T47D (cell line): ENCODE results near the gene TLR9.

Source experiments
- DNase-seq, 2 experiments: peaks; one replicate each; pipeline versions ENCODE4 v3.0.0 to v3.0.0-alpha.2; 2011 to 2012; ENCODE audit warnings: low read depth in 1 of 2, low spot score in 1 of 2
- JUND ChIP-seq: IDR thresholded peaks from 2 replicates; pipeline ENCODE4 v1.6.1; 2012; ENCODE audit warnings: low read depth
- in situ Hi-C: cut with HindIII; loops from 2 replicates; pipeline ENCODE4 v1.10.0; 2016; ENCODE audit warnings: low sequenced_read_pairs, low pct_unique_long_range_greater_than_20kb

The TLR9 gene

DNA sequence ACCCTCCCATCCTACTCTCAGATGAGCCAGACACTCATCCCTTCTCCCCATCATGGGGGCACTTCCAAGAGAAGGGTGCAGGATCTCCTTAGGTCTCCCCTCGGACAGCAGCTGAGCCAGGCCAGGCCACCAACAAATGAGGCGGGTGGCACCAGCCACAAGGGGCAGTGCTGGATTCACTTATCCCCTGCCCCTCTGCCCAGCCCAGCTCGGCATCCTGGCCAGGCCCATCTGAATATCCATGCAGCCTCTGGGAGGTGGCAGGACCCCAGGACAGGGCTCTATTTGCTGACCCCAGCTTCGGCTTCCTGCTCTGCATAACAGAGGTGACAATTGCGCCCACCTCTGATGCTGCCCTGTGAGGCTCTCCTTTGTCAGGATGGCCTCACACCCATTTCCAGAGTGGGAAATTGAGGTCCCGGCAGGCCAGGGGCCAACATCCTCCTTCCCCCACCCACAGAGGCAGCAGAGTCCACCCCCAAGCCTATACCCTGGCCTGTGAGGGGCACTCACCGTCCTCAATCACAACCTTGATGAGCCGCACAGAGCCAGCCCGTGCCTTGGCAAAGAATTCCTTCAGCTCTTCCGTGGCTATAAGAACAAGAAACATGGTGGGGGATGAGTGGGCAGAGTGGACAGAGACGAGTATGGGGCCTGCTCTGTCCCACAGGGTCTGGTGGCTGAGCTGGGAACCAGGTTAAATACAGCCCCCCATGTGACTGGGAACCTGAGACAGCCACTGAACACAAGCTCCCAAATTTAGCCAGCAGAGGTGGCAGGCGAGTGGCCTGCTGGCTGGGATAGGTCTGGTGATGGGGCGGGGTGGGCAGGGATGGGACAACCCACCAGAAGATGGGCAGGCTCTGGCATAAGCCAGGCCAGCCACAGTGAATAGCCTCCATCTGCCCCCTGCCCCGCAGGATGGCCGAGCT lies 9.3 kb upstream of the TLR9 start:
- no peak for DNase-seq
- no peak for TF ChIP-seq JUND
- in situ Hi-C loops: no loop called here

DNA sequence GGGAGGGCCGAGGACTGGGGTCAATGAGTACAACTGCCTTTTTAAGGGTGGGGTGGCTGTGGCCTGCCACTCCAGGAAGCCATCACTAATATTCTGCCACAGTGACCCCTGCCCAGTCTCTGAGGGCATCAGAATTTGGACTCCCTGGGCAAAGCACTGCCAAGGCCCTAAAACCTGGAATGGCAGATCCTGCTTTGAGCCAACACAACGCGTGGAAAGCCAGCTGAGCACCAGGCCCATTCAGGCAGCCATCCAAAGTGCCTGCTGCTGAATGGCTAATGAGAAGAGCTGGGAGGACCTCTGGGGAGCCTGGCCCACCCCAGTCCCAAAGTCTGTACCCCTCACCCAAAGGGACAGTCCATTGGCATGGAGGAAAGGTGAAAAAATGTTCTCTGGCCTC lies 8.5 kb upstream of the TLR9 start:
- TF ChIP-seq JUND: no peak
- in situ Hi-C loops: no loop called here
- no peak for DNase-seq

DNA sequence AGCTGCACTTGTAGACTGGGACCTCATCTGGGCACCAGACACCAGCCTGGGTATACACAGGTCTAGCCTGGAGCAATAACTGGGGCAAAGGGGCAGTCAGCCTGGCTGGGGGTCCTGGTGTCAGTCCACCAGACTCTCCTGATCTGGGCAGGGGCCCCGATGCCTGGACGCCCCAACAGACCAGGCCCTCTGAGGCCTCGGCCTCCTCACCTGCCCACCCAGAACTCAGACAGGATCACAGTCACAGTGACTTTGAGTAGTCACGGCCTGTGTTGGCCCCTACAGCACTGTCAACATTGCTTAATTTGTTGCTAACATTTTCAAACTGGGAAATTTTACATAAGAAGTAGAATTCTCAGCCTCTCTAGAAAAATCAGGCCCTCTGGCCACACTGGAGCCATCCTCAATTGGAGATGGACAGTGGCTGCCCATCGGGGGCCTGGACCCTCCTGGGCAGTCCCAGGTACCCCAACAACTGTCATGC lies 7.7 kb upstream of the TLR9 start:
- no peak for DNase-seq
- in situ Hi-C loops: no loop called here
- TF ChIP-seq JUND: no peak

DNA sequence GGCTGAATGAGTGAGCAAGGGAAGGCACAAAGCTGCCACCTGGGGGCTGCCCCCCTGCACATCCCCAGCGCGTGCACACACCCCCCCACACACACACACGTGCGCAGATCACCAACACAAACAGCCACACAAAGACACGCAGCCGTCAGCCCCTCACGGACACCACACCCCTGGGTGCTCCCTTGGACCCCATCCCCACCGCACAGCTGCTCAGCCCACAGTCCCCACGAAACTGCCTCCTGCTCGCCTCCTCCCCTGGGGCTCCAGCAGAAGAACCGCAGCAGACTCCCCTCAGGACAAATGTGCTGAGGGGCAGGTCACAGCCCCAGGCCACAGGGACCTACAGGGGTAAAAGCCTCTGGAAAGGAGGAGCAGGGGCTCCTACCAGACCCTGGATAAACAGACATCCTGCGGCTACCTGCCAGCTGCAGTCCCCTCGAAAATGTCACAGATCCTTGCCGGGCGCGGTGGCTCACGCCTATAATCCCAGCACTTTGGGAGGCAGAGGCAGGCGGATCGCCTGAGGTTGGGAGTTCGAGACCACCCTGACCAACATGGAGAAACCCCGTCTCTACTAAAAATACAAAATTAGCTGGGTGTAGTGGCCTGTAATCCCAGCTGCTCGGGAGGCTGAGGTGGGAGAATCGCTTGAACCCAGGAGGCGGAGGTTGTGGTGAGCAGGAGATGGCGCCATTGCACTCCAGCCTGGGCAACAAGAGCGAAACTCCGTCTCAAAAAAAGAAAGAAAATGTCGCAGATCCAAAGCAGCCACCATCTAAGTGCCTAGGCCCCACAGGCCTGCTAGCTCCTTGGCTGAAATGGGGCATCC lies 7.0 kb upstream of the TLR9 start:
- TF ChIP-seq JUND: no peak
- no peak for DNase-seq
- in situ Hi-C loops: no loop called here

DNA sequence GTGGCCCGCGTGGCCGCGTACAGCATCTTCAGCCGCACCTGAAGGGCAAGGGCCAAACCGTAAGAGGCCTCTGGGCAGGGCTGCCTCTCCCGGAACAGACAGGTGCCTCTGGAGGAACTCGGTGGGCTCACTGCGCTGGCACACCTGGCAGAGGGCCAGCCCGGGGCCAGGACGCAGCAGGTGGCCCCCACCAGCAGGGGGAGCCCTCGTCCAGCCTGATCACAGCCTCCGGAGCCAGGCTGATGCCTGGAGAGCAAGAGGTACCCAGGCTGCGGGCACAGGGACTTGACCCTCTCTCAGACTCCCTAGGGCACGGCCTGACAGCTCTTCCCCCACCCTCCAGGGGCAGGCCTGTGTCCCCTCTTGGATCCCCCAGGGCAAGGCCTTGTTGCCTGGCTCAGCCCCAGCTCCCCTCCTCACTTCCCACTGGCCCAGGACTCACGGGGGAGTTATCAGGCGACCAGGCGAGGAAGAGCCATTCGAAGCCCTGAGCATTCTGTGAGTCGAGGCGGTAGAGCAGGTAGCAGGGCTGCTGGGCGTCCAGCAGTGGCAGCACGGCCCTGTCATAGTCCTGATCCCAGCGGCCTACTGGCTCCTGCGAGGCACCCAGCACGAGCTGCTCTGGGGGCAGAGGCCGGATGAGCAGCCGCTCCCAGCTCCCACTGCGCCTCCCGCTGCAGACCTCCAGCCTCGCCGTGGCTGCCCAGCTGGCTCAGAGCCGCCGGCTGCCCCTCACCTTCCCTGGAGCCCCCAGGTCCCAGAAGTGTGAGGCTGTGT lies 6.2 kb upstream of the TLR9 start:
- in situ Hi-C loops: no loop called here
- no peak for TF ChIP-seq JUND
- peak in 1 of 2 experiments; percentile 69 for DNase-seq

DNA sequence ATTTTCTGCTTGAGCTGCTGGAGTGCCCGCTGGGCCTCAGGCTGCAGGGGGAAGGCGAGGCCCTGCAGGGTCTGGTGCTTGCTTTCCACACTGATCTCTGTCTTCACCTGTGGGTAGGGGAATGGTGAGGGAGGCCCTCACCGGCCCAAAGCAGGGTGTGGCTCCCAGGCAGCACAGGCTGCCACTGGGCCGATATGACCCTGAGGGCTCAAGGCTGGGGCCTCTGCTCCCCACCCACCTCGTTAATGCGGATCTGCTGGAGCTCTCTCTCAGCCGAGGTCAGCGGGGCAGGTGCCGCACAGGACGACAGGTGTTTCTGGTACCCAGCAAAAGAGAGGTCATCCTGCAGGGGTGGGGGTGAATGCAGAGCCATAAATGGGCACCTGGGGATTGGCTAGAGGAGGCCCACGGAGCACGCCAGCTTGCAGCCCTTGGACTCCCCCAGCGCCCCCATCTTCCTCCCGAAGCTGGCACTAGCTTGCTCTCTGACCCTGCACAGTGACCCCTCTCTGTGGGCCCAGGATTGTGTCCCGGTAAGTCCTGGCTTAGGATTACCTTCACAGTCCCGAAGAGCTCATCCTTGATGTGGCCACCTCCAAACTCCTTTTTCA lies 5.5 kb upstream of the TLR9 start:
- in situ Hi-C loops: no loop called here
- no peak for DNase-seq
- no peak for TF ChIP-seq JUND

DNA sequence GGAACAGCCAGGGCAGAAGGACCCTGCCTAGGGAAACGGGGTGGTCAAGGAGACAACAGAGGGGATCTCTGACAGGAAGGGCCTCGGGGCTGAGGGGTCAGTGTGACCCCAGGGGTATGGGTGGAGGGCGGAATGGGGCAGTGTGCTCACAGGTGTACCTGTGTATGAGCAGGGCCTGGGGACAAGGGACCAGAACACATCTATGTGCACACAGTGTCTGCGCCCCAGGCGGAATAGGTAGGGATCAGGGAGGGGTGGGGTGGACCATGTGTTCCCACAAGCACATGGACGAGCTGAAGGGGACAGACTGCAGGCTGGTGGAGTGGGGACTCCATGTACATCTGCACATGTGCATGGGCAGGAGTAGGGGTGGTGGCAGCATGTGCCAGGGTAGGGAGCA lies 5.0 kb upstream of the TLR9 start:
- in situ Hi-C loops: no loop called here
- no peak for TF ChIP-seq JUND
- no peak for DNase-seq

DNA sequence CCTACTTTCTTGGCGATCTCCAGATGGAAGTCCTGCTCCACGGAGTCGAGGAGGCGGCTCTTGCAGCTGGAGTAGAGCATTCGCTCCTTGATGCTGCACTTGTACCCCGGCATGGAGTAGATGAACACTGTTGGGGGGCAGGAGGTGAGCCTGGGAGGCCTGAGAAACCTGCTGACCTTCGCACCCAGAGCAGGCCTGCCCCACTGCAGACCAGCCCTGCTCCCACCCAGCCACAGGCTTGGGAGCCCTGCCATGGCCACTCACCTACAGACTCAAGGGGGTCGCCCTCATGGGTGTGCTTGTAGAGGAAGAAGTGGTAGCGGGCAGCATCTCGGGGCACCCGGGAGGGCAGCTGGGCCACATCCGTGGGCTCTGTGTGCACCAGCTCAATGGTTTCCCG lies 4.2 kb upstream of the TLR9 start:
- in situ Hi-C loops: no loop called here
- no peak for DNase-seq
- TF ChIP-seq JUND: no peak

DNA sequence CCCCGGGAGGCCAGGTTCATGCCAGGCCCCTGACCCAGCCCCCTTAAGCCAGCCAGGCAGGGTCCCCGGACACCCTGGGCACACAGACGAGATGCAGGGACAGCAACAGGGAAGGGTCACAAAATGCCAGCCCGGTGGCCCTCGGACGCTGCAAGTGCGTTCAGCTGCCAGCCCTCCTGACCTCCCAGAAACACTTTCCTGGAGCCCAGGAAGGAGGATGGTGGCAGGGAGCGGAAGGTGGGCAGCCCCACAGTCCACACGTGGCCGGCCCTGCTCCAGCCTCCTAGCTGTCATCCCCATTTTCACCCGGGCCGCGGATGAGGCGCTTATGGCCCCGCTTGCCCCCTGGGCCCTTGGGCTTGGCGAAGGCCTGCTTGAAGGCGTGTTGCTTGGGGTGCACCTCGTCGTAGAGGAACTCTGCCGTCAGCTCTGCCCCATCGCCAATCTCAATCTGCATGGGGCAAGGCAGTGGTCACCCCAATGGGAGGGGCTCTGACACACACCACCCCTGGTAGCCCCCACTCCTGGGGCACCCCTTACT lies 3.4 kb upstream of the TLR9 start:
- in situ Hi-C loops: no loop called here
- TF ChIP-seq JUND: no peak

DNA sequence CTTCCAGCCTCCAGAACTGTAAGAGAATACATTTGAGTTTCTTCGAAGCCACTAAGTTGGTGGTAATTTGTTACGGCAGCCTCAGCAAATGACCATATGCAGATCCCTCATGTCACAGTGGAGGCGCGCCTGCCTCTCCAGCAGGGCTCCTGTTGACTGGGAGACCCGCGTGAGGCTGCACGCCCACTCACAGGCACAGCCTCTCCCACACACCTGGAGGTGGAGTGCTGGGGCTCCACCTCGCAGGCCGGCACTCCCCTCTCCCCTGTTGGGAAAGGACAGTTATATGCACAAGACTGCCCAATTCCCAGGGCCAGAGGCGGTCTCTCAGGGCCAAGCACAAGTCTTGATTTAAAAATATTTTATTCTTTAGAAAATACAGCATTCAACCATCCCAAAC lies 2.8 kb upstream of the TLR9 start:
- TF ChIP-seq JUND: no peak
- in situ Hi-C loops: no loop called here
- DNase-seq: no peak

More for the DNA sequence above, 3.4 kb upstream of the TLR9 start:
- no peak for DNase-seq

DNA sequence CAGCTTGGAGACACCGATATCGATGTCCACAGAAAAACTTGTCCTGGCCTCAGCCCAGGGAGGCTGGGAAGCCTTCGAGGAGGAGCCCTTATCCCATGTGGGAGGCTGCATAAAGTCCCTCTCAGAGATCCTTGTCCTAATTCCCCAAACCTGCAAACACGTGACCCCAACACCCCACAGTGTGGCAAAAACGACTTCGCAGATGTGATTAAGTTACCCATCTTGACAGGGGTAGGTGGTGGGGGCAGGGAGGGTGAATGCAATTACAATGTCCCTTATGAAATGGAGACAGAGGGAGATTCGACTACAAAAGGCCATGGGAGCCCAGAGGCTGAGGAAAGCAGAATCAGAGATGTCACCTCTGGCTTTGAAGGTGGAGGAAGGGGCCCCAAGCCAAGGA lies 2.3 kb upstream of the TLR9 start:
- DNase-seq: no peak
- in situ Hi-C loops: no loop called here
- no peak for TF ChIP-seq JUND

DNA sequence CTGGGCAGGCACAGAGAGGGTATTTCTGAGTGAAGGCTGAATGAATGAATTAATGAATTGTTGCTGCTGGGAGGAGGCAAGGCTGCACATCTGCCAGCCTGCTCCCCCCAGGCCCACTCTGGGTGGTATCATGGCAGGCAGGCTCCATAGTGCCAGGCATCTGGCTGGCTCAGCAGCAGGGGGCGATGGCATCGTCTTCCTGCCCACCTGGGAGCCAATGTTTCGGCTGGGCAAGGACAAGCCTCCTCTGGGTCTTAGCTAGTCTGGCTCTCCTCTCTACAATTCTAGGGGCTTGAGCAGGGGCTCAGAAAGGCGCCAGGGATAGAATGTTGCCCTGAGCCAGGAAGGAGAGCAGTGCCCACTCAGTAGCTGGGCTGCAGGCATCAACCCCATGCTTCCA lies 1.7 kb upstream of the TLR9 start:
- in situ Hi-C loops: no loop called here
- no peak for TF ChIP-seq JUND
- DNase-seq: no peak
